Colonic mucosa (tissue), 4 donors: Measurements from ENCODE around the gene DNAH12. TPM values are rescaled to one million over a fixed set of nuclear protein-coding genes. Genes with fewer than 3 reads are reported as not detected.

Experiments
- DNase-seq: peaks from one replicate; pipeline ENCODE4 v3.0.0-alpha.2; 2020
- H3K27ac ChIP-seq: fragments of 200-600 bp; one replicate; pipeline ENCODE4 v1.8.0; 2021
- H3K27me3 ChIP-seq: fragments of 200-600 bp; one replicate; pipeline ENCODE4 v1.8.0; 2021
- H3K36me3 ChIP-seq: fragments of 200-600 bp; one replicate; pipeline ENCODE4 v1.8.0; 2021
- H3K4me1 ChIP-seq: fragments of 200-600 bp; one replicate; pipeline ENCODE4 v1.8.0; 2021; ENCODE audit warnings: mild to moderate bottlenecking
- H3K4me3 ChIP-seq: fragments of 200-600 bp; one replicate; pipeline ENCODE4 v1.8.0; 2021
- H3K9ac ChIP-seq, 2 donors: one replicate each; pipeline ENCODE4 v1.7.0; 2013; ENCODE audit warnings: control low read depth in 2 of 2, low read depth in 2 of 2, low read length in 2 of 2
- H3K9me3 ChIP-seq: fragments of 200-600 bp; one replicate; pipeline ENCODE4 v1.8.0; 2021
- CTCF ChIP-seq: fragments of 200-600 bp; IDR thresholded peaks from one replicate; pipeline ENCODE4 v1.8.0; 2022; ENCODE audit warnings: antibody characterized with exemption, mild to moderate bottlenecking
- intact Hi-C: fragments of 100-400 bp; cut with DNase I; formaldehyde crosslinking; loops from one replicate; pipeline ENCODE4 v1.14.1; 2022
- total RNA-seq, 2 donors: library from RNA; stranded (reverse); fragmentation: NEBNext Ultra II Directional in 1 of 2; extraction: Animal tissue kit (Norgen Biotek cat#: 25700) in 1 of 2; gene quantifications; one replicate each; pipeline ENCODE4 v1.2.1, GENCODE V29; 2021
- donor health status: healthy.
- donor health status: DM: no; HTN: no; CAD: no.
- donor health status: DM: no; HTN: no; CAD: no.

Gene DNAH12
- total RNA-seq, 2 donors from 2014 or later, result 0.02 to 0.05 TPM

- Histone ChIP-seq H3K36me3 (peaks cover 12% of the 10 kb centered on the region), H3K4me1 (no peaks in the 10 kb centered on the region), H3K27me3 (no peaks in the 10 kb centered on the region), H3K4me3 (no peak overlapping the region), H3K9ac (no peak overlapping the region), H3K27ac (no peak overlapping the region), H3K9me3 (no peaks in the 10 kb centered on the region)
- DNase-seq, result no peak
- no peak for TF ChIP-seq CTCF
- intact Hi-C loops, result no loop called here
Measured at GRCh38 chr3:57569859-57570450, 25.8 kb upstream of the DNAH12 start.

- peaks cover 3% of the 10 kb centered on the region for H3K4me1 ChIP-seq
- H3K27ac ChIP-seq, result no peak overlapping the region
- no peak overlapping the region for H3K9ac ChIP-seq
- no peaks in the 10 kb centered on the region for H3K9me3 ChIP-seq
- intact Hi-C loops, result loop anchor here (5.0 kb wide), 1 partner anchor 38 kb away; the partner anchor contains the start of gene ARF4
- H3K36me3 ChIP-seq, result no peaks in the 10 kb centered on the region
- no peak overlapping the region for H3K4me3 ChIP-seq
- no peaks in the 10 kb centered on the region for H3K27me3 ChIP-seq
- DNase-seq, result no peak
- TF ChIP-seq CTCF, result no peak
Measured at GRCh38 chr3:57559526-57559925, 15.4 kb upstream of the DNAH12 start.

GRCh38 chr3:57557085-57557537 is 13.0 kb upstream of the DNAH12 start:
- peak; percentile 41 for DNase-seq
- peak overlapping the region; percentile 62 for H3K4me3 ChIP-seq
- peaks cover 3% of the 10 kb centered on the region for H3K4me1 ChIP-seq
- intact Hi-C loops, result loop anchor here (5.0 kb wide), 1 partner anchor 40 kb away; the partner anchor contains the start of gene ARF4
- peak overlapping the region; percentile 85 for H3K27ac ChIP-seq
- peak overlapping the region; percentile 94 to 97 for H3K9ac ChIP-seq
- no peak for TF ChIP-seq CTCF
- H3K9me3 ChIP-seq, result no peaks in the 10 kb centered on the region
- no peaks in the 10 kb centered on the region for H3K27me3 ChIP-seq
- H3K36me3 ChIP-seq, result no peaks in the 10 kb centered on the region

GRCh38 chr3:57556459-57557084 is 12.4 kb upstream of the DNAH12 start:
- DNase-seq, result peak; percentile 33
- Histone ChIP-seq H3K27me3 (no peaks in the 10 kb centered on the region), H3K4me1 (peaks cover 3% of the 10 kb centered on the region), H3K27ac (peak overlapping the region; percentile 85), H3K4me3 (peak overlapping the region; percentile 62), H3K36me3 (no peaks in the 10 kb centered on the region), H3K9me3 (no peaks in the 10 kb centered on the region), H3K9ac (peak overlapping the region; percentile 94 to 97)
- intact Hi-C loops, result loop anchor here (5.0 kb wide), 1 partner anchor 41 kb away; the partner anchor contains the start of gene ARF4
- no peak for TF ChIP-seq CTCF

GRCh38 chr3:57555738-57556458 is 11.8 kb upstream of the DNAH12 start, which contains the start of gene PDE12:
Gene PDE12 (plus strand): TSS chr3:57556274. CDS start chr3:57556380, 106 bp downstream.
- Histone ChIP-seq H3K27ac (peak within 1 kb of the TSS; percentile 85), H3K36me3 (no peaks in the 10 kb centered on the region), H3K27me3 (no peaks in the 10 kb centered on the region), H3K4me3 (peak within 1 kb of the TSS; percentile 62), H3K4me1 (peaks cover 3% of the 10 kb centered on the region), H3K9me3 (no peaks in the 10 kb centered on the region), H3K9ac (peak within 1 kb of the TSS; percentile 94 to 97)
- DNase-seq, result peak; percentile 93
- no peak for TF ChIP-seq CTCF
- intact Hi-C loops, result loop anchor here (5.0 kb wide), 1 partner anchor 41 kb away; the partner anchor contains the start of gene ARF4
